OCI-LY3 (cell line): Measurements from ENCODE around the gene ERF.

Source experiments
- CTCF ChIP-seq: fragments of 200-600, 300-600 bp; sonication (generic); IDR thresholded peaks from 2 replicates; pipeline ENCODE4 v1.5.1; 2014; ENCODE audit warnings: antibody characterized with exemption, low read length, low read depth
- EZH2phosphoT487 ChIP-seq: fragments of 200-600 bp; shearing (Covaris generic); IDR thresholded peaks from 2 replicates; pipeline ENCODE4 v1.6.1; 2018; ENCODE audit warnings: antibody characterized with exemption, mixed run types, low read depth

- TF ChIP-seq EZH2phosphoT487 = no peak
- TF ChIP-seq CTCF = no peak
These were observed 14.8 kb upstream of the ERF start for GRCh38 chr19:42269478-42270345.
